ENCODE measurements around the gene SLC24A1. TPM values are rescaled to one million over a fixed set of nuclear protein-coding genes. Genes with fewer than 3 reads are reported as not detected.
A peak's percentile ranks its signal among the peaks of the same experiment; 100 is the strongest.

Gene SLC24A1
- polyA plus RNA-seq, 3 donors = 0.80 to 1.7 (median 0.83) TPM

DNA sequence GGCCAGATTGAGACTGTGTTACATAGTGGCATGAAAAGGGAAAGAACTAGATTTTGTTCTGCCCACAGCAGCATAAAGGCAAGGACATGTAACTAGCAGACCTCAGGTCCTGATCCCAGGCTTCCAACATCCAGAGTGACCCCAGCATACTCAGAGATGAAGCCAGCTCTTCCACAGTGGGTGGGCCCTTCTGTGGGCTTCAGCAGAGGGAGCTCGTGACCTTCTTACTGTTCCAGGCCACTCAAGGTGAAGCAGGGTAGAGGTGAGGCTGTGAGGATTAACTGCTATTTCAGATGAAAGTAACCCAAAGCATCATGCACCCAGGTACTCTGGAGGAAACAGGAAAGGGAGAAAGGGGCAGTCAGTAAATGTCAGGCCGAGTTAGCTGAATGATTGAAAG is 905 bp upstream of the SLC24A1 start:
- Histone ChIP-seq H4K20me1 (ENCODE audit: insufficient read depth, low read length) (no peaks in the 10 kb centered on the region), H3K9ac (ENCODE audit: insufficient read depth, low read length, poor library complexity, severe bottlenecking) (no peak overlapping the region), H3K36me3 (replicated peaks in 1 of 2; ENCODE audit: control insufficient read depth in 1 of 2, insufficient read depth in 2 of 2, low read length in 2 of 2) (peaks cover 0 to 15% of the 10 kb centered on the region in 2 donors), H3K4me1 (ENCODE audit: control insufficient read depth in 1 of 2, insufficient read depth in 2 of 2, low read length in 2 of 2) (no peaks in the 10 kb centered on the region), H3K27ac (ENCODE audit: low read depth in 1 of 2, low read length in 2 of 2) (no peak overlapping the region), H3K4me2 (replicated peaks; ENCODE audit: extremely low read depth, low read length, poor library complexity, severe bottlenecking) (no peak overlapping the region), H2AFZ (ENCODE audit: insufficient read depth, low read depth, low read length, poor library complexity, severe bottlenecking) (no peak overlapping the region), H3K9me3 (replicated peaks in 1 of 2; ENCODE audit: control insufficient read depth in 1 of 2, insufficient read depth in 1 of 2, low read length in 2 of 2) (no peaks in the 10 kb centered on the region), H3K27me3 (ENCODE audit: control insufficient read depth in 2 of 2, insufficient read depth in 2 of 2, low read length in 2 of 2) (no peaks in the 10 kb centered on the region), H3K79me2 (ENCODE audit: insufficient read depth, low read length) (no peaks in the 10 kb centered on the region), H3K4me3 (replicated peaks in 1 of 3; ENCODE audit: low read depth in 2 of 3, low read length in 3 of 3) (no peak overlapping the region)
- H3K27ac Mint-ChIP-seq = no peak overlapping the region
- H3K9me3 Mint-ChIP-seq = no peaks in the 10 kb centered on the region
- peaks cover 14 to 22% of the 10 kb centered on the region in 2 donors for H3K36me3 Mint-ChIP-seq
- no peaks in the 10 kb centered on the region for H3K27me3 Mint-ChIP-seq (ENCODE audit: low read depth in 3 of 3)
- no peak for DNase-seq
- H3K4me3 Mint-ChIP-seq = no peak overlapping the region
- intact Hi-C loops (cut with micrococcal nuclease) = no loop called here
- H3K4me1 Mint-ChIP-seq = no peaks in the 10 kb centered on the region
- TF ChIP-seq, protein P1, sequence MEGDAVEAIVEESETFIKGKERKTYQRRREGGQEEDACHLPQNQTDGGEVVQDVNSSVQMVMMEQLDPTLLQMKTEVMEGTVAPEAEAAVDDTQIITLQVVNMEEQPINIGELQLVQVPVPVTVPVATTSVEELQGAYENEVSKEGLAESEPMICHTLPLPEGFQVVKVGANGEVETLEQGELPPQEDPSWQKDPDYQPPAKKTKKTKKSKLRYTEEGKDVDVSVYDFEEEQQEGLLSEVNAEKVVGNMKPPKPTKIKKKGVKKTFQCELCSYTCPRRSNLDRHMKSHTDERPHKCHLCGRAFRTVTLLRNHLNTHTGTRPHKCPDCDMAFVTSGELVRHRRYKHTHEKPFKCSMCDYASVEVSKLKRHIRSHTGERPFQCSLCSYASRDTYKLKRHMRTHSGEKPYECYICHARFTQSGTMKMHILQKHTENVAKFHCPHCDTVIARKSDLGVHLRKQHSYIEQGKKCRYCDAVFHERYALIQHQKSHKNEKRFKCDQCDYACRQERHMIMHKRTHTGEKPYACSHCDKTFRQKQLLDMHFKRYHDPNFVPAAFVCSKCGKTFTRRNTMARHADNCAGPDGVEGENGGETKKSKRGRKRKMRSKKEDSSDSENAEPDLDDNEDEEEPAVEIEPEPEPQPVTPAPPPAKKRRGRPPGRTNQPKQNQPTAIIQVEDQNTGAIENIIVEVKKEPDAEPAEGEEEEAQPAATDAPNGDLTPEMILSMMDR (IDR thresholded peaks at IDR 0.05) = no peak
- no CpG with 5 or more reads among the region's 2 CpGs for WGBS (ENCODE audit: insufficient coverage)

DNA sequence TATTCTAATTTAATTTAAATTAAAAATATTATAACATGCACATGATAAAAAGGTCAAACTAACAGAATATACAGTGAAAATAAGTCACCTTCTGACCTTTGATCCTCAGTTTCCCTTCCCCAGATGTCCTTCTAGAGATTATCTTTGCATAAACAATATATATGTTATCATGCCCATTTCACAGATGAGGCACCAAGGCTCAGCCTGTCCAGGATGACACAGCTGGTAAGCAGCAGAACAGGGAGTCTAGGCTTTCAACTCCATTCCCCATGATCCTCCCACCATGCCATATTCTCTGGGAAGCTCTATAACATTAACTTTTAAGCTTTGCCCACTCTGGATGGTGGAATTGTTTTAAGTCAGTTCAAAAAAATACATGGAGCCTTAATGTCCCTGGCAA is 1.4 kb downstream of the SLC24A1 start:
- Histone ChIP-seq H3K27ac (ENCODE audit: low read depth in 1 of 2, low read length in 2 of 2) (no peak overlapping the region), H3K4me3 (replicated peaks in 1 of 3; ENCODE audit: low read depth in 2 of 3, low read length in 3 of 3) (no peak overlapping the region), H3K79me2 (ENCODE audit: insufficient read depth, low read length) (no peaks in the 10 kb centered on the region), H3K4me1 (ENCODE audit: control insufficient read depth in 1 of 2, insufficient read depth in 2 of 2, low read length in 2 of 2) (no peaks in the 10 kb centered on the region), H3K9ac (ENCODE audit: insufficient read depth, low read length, poor library complexity, severe bottlenecking) (no peak overlapping the region), H4K20me1 (ENCODE audit: insufficient read depth, low read length) (no peaks in the 10 kb centered on the region), H3K4me2 (replicated peaks; ENCODE audit: extremely low read depth, low read length, poor library complexity, severe bottlenecking) (no peak overlapping the region), H3K36me3 (replicated peaks in 1 of 2; ENCODE audit: control insufficient read depth in 1 of 2, insufficient read depth in 2 of 2, low read length in 2 of 2) (peaks cover 0 to 15% of the 10 kb centered on the region in 2 donors), H3K27me3 (ENCODE audit: control insufficient read depth in 2 of 2, insufficient read depth in 2 of 2, low read length in 2 of 2) (no peaks in the 10 kb centered on the region), H3K9me3 (replicated peaks in 1 of 2; ENCODE audit: control insufficient read depth in 1 of 2, insufficient read depth in 1 of 2, low read length in 2 of 2) (no peaks in the 10 kb centered on the region), H2AFZ (ENCODE audit: insufficient read depth, low read depth, low read length, poor library complexity, severe bottlenecking) (no peak overlapping the region)
- no peaks in the 10 kb centered on the region for H3K4me1 Mint-ChIP-seq
- peak overlapping the region in 1 of 7 donors; percentile 65 for H3K27ac Mint-ChIP-seq
- H3K4me3 Mint-ChIP-seq = no peak overlapping the region
- no peak for DNase-seq
- H3K9me3 Mint-ChIP-seq = no peaks in the 10 kb centered on the region
- TF ChIP-seq, protein P1 (IDR thresholded peaks at IDR 0.05) = no peak
- H3K27me3 Mint-ChIP-seq (ENCODE audit: low read depth in 3 of 3) = no peaks in the 10 kb centered on the region
- intact Hi-C loops (cut with micrococcal nuclease) = no loop called here
- peaks cover 14 to 25% of the 10 kb centered on the region in 2 donors for H3K36me3 Mint-ChIP-seq
